ENCODE data around the gene ZNF768. TPM values are rescaled to one million over a fixed set of nuclear protein-coding genes. Genes with fewer than 3 reads are reported as not detected.

Gene ZNF768
- total RNA-seq, result 17.7 TPM
- polyA plus RNA-seq, result 50.6 TPM

GRCh38 chr16:30526137-30526822 lies at the start of gene ZNF768:
ZNF768 (minus strand) TSS chr16:30526566; CDS start chr16:30526413, 153 bp downstream.
- no peak for DNase-seq (ENCODE audit: extremely low spot score)
- 1% methylated on average over 73 of the region's 73 CpGs for WGBS
- no peaks in the 10 kb centered on the region for H3K4me1 ChIP-seq (ENCODE audit: insufficient read depth)

DNA sequence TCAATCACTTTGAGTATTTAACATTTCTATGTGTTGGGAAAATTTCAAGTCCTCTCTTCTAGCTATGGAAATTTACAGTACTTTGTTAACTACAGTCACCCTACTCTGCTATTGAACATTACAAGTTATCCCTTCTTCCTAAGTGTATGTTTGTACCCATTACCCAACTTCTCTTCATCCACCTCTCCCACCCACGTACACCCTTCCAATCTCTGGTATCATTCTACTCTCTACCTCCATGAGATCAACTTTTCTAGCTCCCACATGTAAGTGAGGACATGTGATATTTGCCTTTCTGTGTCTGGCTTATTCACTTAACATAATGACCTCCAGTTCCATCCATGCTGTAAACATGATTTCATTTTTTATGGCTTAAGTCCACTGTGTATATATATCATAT lies 48.3 kb upstream of the ZNF768 start:
- WGBS, result 52% methylated on average over 1 of the region's 1 CpG
- Histone ChIP-seq H3K36me3 (ENCODE audit: insufficient read depth) (no peaks in the 10 kb centered on the region), H3K4me3 (ENCODE audit: low read depth, low read length) (no peak overlapping the region), H3K4me1 (ENCODE audit: insufficient read depth) (peaks cover 2% of the 10 kb centered on the region), H3K27ac (ENCODE audit: low read depth) (no peak overlapping the region)
- no peak for DNase-seq (ENCODE audit: extremely low spot score)

More at GRCh38 chr16:30526137-30526822, at the start of gene ZNF768:
- Histone ChIP-seq H3K27ac (ENCODE audit: low read depth) (peak within 1 kb of the TSS; percentile 98), H3K4me3 (ENCODE audit: low read depth, low read length) (peak within 1 kb of the TSS; percentile 62), H3K36me3 (ENCODE audit: insufficient read depth) (no peaks in the 10 kb centered on the region)

- H3K36me3 ChIP-seq (ENCODE audit: insufficient read depth), result no peaks in the 10 kb centered on the region
- under 1% methylated on average over 67 of the region's 67 CpGs for WGBS
- peak; percentile 97 for DNase-seq (ENCODE audit: extremely low spot score)
- peak within 1 kb of the TSS; percentile 97 for H3K27ac ChIP-seq (ENCODE audit: low read depth)
- peak within 1 kb of the TSS; percentile 71 for H3K4me3 ChIP-seq (ENCODE audit: low read depth, low read length)
- H3K4me1 ChIP-seq (ENCODE audit: insufficient read depth), result peaks cover 2% of the 10 kb centered on the region
Measured at GRCh38 chr16:30571445-30572322, 45.3 kb upstream of the ZNF768 start, which contains the start of gene ZNF688. ZNF688 (minus strand) TSS chr16:30571714; CDS start chr16:30571629, 85 bp downstream.

- WGBS, result 7% methylated on average over 22 of the region's 22 CpGs
- Histone ChIP-seq H3K36me3 (ENCODE audit: insufficient read depth) (no peaks in the 10 kb centered on the region), H3K4me3 (ENCODE audit: low read depth, low read length) (peak overlapping the region; percentile 71), H3K27ac (ENCODE audit: low read depth) (peak overlapping the region; percentile 97), H3K4me1 (ENCODE audit: insufficient read depth) (peaks cover 2% of the 10 kb centered on the region)
- DNase-seq (ENCODE audit: extremely low spot score), result no peak
Measured at GRCh38 chr16:30570636-30571444, 44.5 kb upstream of the ZNF768 start.

- 85% methylated on average over 44 of the region's 44 CpGs for WGBS
- Histone ChIP-seq H3K36me3 (ENCODE audit: insufficient read depth) (no peaks in the 10 kb centered on the region), H3K4me3 (ENCODE audit: low read depth, low read length) (no peak overlapping the region), H3K27ac (ENCODE audit: low read depth) (peak overlapping the region; percentile 48), H3K4me1 (ENCODE audit: insufficient read depth) (peaks cover 2% of the 10 kb centered on the region)
- no peak for DNase-seq (ENCODE audit: extremely low spot score)
Measured at GRCh38 chr16:30569746-30570635, 43.6 kb upstream of the ZNF768 start.

DNA sequence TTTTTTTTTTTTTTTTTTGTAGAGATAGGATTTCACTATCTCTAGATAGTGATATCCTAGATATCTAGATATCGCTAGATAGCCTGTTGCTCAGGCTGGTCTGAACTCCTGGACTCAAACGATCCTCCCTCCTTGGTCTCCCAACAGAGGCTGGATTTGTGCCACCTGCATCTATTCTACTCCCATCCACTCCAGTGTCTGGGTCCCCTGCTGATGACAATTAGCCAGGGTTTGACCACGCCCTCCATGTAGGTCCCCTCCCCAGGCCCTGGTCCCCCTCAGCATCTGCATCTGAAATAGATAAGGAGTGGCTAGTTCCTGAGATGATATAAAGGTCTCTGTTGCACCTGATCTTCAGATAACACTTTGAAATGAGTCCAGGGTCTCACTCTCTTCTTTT lies 42.9 kb upstream of the ZNF768 start:
- no peaks in the 10 kb centered on the region for H3K36me3 ChIP-seq (ENCODE audit: insufficient read depth)
- no peak overlapping the region for H3K4me3 ChIP-seq (ENCODE audit: low read depth, low read length)
- H3K4me1 ChIP-seq (ENCODE audit: insufficient read depth), result peaks cover 2% of the 10 kb centered on the region
- DNase-seq (ENCODE audit: extremely low spot score), result no peak
- 91% methylated on average over 3 of the region's 3 CpGs for WGBS
- no peak overlapping the region for H3K27ac ChIP-seq (ENCODE audit: low read depth)

DNA sequence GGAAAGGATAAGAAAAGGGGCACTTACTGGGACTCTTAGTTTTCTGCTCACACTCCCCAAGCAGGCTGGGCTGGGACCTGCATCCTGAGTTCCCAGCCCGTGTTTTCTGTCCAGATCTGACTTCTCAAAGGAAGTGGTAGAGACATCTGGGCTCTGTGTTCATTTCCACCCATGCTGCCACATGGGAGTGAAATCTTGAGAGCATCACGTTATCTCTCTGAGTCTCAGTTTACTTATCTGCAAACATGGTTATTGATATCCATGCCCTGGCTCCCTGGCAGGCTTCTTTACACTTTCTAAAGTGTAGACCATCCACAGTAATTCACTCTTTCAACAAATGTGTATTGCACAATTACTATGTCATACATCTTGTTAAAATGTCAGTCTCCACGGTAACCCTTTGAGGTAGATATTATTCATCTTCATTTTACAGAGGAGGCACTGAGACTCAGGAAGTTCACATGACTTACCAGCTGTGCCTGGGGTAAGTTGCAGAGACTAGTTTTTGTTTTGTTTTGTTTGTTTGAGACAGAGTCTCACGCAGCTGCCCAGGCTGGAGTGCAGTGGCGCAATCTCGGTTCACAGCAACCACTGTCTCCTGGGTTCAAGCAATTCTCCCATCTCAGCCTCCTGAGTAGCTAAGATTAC lies 41.7 kb upstream of the ZNF768 start:
- Histone ChIP-seq H3K27ac (ENCODE audit: low read depth) (no peak overlapping the region), H3K4me3 (ENCODE audit: low read depth, low read length) (no peak overlapping the region), H3K4me1 (ENCODE audit: insufficient read depth) (peaks cover 2% of the 10 kb centered on the region), H3K36me3 (ENCODE audit: insufficient read depth) (no peaks in the 10 kb centered on the region)
- WGBS, result 49% methylated on average over 6 of the region's 6 CpGs
- no peak for DNase-seq (ENCODE audit: extremely low spot score)

GRCh38 chr16:30567160-30567990 lies 41.0 kb upstream of the ZNF768 start:
- H3K4me3 ChIP-seq (ENCODE audit: low read depth, low read length), result no peak overlapping the region
- H3K27ac ChIP-seq (ENCODE audit: low read depth), result no peak overlapping the region

DNA sequence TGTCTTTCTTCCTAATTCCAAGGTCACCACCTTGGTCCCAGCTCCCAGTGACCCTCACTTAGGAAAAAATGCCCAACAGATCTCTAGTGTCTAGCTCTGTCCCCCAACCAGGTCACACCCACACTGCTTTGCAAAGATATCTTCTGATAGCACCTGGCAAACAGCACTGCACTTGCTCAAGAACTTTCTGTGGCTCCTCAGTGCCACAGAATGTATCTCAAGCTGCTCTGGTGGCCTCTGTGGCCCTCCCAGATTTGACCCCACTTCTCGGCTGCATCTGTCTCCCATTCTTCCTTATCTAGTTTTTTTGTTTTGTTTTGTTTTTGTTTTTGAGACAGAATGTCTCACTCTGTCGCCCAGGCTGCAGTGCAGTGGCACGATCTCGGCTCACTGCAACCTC lies 40.2 kb upstream of the ZNF768 start:
- Histone ChIP-seq H3K36me3 (ENCODE audit: insufficient read depth) (no peaks in the 10 kb centered on the region), H3K4me1 (ENCODE audit: insufficient read depth) (peaks cover 2% of the 10 kb centered on the region), H3K27ac (ENCODE audit: low read depth) (no peak overlapping the region), H3K4me3 (ENCODE audit: low read depth, low read length) (no peak overlapping the region)
- 83% methylated on average over 4 of the region's 4 CpGs for WGBS
- no peak for DNase-seq (ENCODE audit: extremely low spot score)

More at GRCh38 chr16:30567160-30567990, 41.0 kb upstream of the ZNF768 start:
- no peak for DNase-seq (ENCODE audit: extremely low spot score)
- WGBS, result 86% methylated on average over 14 of the region's 14 CpGs
- Histone ChIP-seq H3K36me3 (ENCODE audit: insufficient read depth) (no peaks in the 10 kb centered on the region), H3K4me1 (ENCODE audit: insufficient read depth) (peaks cover 2% of the 10 kb centered on the region)

- no peak for DNase-seq (ENCODE audit: extremely low spot score)
- no peak overlapping the region for H3K27ac ChIP-seq (ENCODE audit: low read depth)
- 61% methylated on average over 8 of the region's 8 CpGs for WGBS
- peaks cover 2% of the 10 kb centered on the region for H3K4me1 ChIP-seq (ENCODE audit: insufficient read depth)
- no peaks in the 10 kb centered on the region for H3K36me3 ChIP-seq (ENCODE audit: insufficient read depth)
- no peak overlapping the region for H3K4me3 ChIP-seq (ENCODE audit: low read depth, low read length)
Measured at GRCh38 chr16:30565984-30566383, 39.6 kb upstream of the ZNF768 start.

GRCh38 chr16:30565526-30565925 lies 39.2 kb upstream of the ZNF768 start:
- peaks cover 2% of the 10 kb centered on the region for H3K4me1 ChIP-seq (ENCODE audit: insufficient read depth)
- 51% methylated on average over 7 of the region's 7 CpGs for WGBS

More at GRCh38 chr16:30565526-30565925, 39.2 kb upstream of the ZNF768 start:
- Histone ChIP-seq H3K27ac (ENCODE audit: low read depth) (no peak overlapping the region), H3K36me3 (ENCODE audit: insufficient read depth) (no peaks in the 10 kb centered on the region), H3K4me3 (ENCODE audit: low read depth, low read length) (no peak overlapping the region)
- no peak for DNase-seq (ENCODE audit: extremely low spot score)

Data from urinary bladder (tissue), 4 donors.